Measurements from ENCODE around the gene VENTX.

The VENTX gene

GRCh38 chr10:133271521-133272300 is 34.1 kb downstream of the VENTX start:
- DNase-seq (ENCODE audit: low spot score) = no peak

- no peak for DNase-seq (ENCODE audit: low spot score)
Observed at GRCh38 chr10:133272301-133272963, 34.8 kb downstream of the VENTX start.

GRCh38 chr10:133272964-133273420 is 35.3 kb downstream of the VENTX start:
- no peak for DNase-seq (ENCODE audit: low spot score)

- DNase-seq (ENCODE audit: low spot score) = no peak
Observed at GRCh38 chr10:133273534-133274143, 36.0 kb downstream of the VENTX start.

GRCh38 chr10:133274751-133275683 is 37.4 kb downstream of the VENTX start:
- peak; percentile 83 for DNase-seq (ENCODE audit: low spot score)

GRCh38 chr10:133275684-133276092 is 38.0 kb downstream of the VENTX start:
- peak; percentile 46 for DNase-seq (ENCODE audit: low spot score)

GRCh38 chr10:133276100-133276434 is 38.4 kb downstream of the VENTX start:
- DNase-seq (ENCODE audit: low spot score) = no peak

GRCh38 chr10:133276435-133277201 is 39.0 kb downstream of the VENTX start, which contains the start of gene ADAM8:
TSS of gene ADAM8 (minus strand) at chr10:133276868. CDS start at chr10:133276817, 51 bp downstream.
- peak; percentile 66 for DNase-seq (ENCODE audit: low spot score)

- DNase-seq (ENCODE audit: low spot score) = no peak
Observed at GRCh38 chr10:133277277-133277992, 39.8 kb downstream of the VENTX start.

GRCh38 chr10:133277993-133278576 is 40.4 kb downstream of the VENTX start:
- no peak for DNase-seq (ENCODE audit: low spot score)

GRCh38 chr10:133278577-133279265 is 41.1 kb downstream of the VENTX start:
- peak; percentile 67 for DNase-seq (ENCODE audit: low spot score)

GRCh38 chr10:133279326-133280226 is 41.9 kb downstream of the VENTX start:
- DNase-seq (ENCODE audit: low spot score) = no peak

GRCh38 chr10:133280391-133281059 is 42.9 kb downstream of the VENTX start:
- no peak for DNase-seq (ENCODE audit: low spot score)

GRCh38 chr10:133281084-133281483 is 43.4 kb downstream of the VENTX start:
- no peak for DNase-seq (ENCODE audit: low spot score)

- DNase-seq (ENCODE audit: low spot score) = no peak
Observed at GRCh38 chr10:133281628-133282372, 44.1 kb downstream of the VENTX start.

- DNase-seq (ENCODE audit: low spot score) = no peak
Observed at GRCh38 chr10:133282846-133283390, 45.3 kb downstream of the VENTX start.

GRCh38 chr10:133283931-133284330 is 46.3 kb downstream of the VENTX start:
- no peak for DNase-seq (ENCODE audit: low spot score)

All from CD4-positive, alpha-beta T cell treated with Interleukin-6 at 100 ng/mL for 8 hours (primary cell).